Activated CD8-positive, alpha-beta memory T cell treated with anti-CD3 and anti-CD28 coated beads, Interleukin-2, amount 50 U/mL, for 24 hours (primary cell): Measurements from ENCODE around the gene MRPL28.
"Not testable (repeated sequence)": the region's sequence is repeated elsewhere in the genome, so short reads cannot be mapped to it uniquely, and the experiment has no call there.

Experiments used
- DNase-seq: peaks from one replicate; pipeline ENCODE4 v3.0.0-alpha.2; 2020; ENCODE audit errors: extremely low read depth

Gene MRPL28

DNA sequence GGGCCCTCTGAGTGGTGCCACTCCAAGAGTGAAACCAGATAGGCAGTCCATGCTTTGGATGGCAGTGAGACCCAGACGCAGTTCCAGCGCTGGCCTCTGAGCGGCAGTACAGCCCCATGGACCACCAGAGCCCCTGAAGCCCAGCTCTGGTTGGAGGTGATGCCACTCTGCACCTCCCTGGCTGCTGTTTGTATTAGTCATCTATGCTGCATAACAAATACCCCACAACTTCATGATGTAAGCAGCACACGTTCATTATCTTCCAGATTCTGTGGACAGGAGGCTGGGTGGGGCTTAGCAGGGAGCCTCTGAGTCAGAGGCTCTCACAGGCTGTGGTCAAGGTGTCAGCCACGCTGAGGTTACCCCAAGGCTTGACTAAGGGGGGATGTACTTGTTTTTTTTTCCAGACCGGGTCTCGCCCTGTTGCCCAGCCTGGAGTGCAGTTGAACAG lies 21.6 kb upstream of the MRPL28 start:
- peak; percentile 81 for DNase-seq

DNA sequence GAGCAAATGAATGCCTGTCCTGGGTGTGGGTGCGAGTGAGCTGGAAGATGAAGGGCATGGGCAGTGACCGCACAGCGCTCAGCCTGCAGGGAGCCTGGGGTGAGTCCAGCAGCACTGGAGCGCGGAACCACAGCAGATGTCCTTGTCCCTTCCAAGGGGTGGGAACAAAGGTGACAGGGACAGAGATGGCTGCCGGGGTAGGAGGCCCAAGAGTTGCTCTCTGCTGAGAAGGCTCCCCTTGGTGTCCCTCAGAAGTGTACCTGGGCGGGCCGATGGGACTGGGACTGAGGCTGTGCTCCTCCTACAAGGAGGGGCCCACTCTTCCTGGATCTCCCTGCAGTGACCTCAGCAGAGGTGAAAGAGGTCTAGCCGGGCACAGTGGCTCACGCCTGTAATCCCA lies 19.0 kb upstream of the MRPL28 start:
- DNase-seq, result no peak

DNA sequence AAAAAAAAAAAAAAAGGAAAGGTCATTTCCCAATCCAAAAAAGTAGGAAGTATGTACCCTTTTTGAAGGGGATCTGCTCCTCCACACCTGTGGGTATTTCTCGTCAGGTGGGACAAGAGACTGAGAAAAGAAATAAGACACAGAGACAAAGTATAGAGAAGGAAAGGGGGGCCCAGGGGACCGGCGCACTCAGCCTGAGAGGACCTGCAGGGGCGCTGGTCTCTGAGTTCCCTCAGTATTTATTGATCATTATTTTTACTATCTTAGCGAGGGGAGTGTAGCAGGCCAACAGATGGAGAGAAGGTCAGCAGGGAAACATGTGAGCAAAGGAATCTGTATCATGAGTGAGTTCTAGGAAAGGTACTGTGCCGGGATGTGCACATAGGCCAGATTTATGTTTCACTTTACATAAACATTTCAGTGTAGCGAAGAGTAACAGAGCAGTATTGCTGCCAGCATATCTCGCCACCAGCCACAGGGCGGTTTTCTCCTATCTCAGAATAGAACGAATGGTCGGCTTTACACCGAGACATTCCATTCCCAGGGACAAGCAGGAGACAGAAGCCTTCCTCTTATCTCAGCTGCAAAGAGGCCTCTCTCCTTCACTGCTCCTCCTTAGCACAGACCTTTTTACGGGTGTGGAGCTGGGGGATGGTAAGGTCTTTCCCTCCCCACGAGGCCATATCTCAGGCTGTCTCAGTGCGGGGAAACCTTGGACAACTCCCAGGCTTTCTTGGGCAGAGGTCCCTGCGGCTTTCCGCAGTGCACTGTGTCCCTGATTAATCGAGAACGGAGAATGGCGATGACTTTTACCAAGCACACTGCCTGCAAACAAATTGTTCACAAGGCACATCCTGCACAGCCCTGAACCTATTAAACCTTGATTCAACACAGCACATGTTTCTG lies 17.7 kb upstream of the MRPL28 start:
- DNase-seq, result not testable (repeated sequence)

DNA sequence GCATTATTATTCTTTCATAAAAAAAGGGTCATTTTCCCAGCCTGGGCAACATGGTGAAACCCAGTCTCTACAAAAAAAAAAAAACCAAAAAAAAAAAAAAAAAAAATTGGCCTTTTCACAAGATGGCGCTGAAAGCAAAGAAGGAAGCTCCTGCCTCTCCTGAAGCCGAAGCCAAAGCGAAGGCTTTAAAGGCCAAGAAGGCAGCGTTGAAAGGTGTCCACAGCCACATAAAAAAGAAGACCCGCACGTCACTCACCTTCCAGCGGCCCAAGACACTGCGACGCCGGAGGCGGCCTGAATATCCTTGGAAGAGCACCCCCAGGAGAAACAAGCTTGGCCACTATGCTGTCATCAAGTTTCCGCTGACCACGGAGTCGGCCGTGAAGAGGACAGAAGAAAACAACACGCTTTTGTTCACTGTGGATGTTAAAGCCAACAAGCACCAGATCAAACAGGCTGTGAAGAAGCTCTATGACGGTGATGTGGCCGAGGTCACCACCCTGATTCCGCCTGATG lies 16.4 kb upstream of the MRPL28 start:
- DNase-seq, result no peak

DNA sequence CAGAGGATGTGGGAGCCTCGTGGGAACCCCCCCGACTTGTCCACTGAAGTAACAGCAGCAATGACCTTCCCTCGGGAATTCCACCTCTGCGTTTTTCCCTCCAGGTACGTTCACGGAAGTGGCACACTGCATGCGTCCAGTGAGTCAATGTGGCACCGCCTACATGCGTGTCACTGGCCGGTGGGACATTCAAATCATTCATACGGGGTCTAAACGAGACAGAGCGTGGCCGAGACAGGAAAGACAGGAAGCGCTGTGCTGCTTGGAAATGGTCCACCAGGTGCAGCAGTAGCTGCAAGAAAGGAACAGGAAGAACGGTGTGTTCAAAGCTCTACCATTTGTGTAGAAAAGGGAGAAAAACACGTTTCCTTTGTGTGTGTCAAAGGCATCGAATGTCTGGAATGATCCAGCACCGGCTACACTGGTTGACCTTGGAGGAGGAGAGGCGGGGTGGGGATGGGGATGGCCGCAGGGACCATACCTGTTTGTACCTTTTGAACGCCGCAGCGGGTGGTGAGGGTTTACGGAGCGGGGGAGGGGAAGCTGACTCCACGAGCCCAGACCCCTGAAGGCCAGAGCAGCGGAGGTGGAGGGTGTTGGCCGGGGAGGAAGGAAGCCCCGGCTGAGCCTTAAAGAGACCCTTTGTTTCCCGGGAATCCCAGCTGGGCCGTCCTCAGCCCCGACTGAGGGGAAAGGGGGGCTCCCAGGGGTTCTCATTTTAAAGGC lies 13.2 kb upstream of the MRPL28 start:
- DNase-seq, result no peak

DNA sequence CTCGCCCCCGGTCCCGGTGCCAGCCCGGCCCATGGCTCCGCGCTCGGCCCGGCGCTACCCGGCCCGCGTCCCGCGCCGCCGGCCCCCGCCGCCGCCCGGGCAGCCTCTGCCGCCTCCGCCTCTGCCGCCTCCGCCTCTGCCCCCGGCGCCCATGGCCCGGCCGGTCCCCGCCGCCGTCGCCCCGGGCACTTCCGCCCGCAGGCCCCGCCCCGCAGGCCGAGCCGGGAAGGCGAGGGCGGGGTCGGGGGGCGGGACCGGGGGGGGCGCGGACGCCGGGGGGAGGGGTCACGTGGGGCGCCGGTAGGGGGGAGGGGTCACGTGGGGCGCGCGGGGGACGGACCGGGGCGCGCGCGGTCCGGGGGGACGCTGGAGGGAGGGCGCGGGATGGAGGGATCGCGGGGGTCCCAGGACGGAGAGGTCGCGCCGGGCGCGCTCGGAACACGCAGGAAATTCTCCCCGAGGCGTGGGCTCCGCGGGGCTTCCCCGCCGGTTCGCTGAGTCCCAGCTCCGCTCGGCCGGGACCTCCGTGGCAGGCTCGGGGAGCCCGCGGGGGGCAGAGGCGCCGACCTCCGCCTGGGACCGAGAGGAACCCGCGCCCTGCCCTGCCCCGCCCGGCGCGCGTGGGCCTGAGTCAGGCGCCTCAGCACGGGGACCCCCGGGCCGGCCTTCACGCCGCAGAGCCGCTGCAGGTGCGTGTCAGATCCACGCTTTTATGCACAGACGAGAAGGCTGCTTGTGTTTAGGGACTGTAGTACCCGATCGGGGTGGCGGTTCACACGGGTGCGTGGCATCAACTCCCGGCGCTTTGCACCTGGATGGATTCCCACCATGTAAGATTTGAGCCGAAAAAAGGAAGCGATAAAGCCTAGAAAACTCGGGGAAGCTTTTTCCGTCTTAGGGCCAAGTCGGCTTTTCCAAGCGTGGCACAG lies 11.7 kb upstream of the MRPL28 start, which contains the start of gene PGAP6:
Gene PGAP6, minus strand, starts transcription at position 190 of the 929 bp plus-strand sequence. Its CDS starts 157 bp downstream, at position 33.
- no peak for DNase-seq

DNA sequence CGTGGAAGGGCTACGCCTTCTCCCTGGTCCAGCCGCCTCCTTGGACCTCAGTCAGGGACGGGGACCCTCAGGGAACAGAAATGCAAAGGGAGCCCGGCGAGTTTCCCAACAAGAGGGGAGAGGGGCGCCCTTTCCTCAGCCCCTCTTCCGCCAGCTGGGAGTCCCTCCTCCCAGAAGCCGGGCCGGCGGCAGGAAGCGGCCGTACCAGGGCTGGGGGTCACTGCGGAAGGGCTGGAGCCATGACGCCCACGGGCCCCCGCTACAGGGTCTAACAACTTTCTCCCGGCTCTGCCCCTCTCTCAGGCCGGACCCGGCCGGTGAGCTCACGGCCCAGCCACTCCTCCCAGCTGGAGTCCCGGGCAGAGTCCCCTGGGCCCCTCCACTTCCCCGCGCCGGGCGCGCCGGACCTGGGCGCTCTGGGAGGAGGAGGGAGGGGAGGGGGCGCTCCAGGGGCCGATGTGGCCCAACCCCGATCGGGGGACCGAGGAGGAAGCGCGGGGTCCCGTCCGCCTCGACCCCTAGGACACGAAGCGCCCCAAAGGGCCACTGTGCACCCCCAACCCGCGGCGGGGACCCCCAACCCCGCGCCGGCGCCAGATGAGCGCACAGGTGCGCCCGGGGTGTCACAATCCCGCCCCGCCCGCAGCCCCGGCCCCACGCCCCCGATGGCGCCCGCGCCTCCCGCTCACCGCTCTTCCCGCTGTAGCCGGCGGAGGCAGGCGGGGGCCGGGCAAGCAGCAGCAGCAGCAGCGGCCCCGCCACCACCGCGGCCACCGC lies 10.9 kb upstream of the MRPL28 start:
- no peak for DNase-seq

DNA sequence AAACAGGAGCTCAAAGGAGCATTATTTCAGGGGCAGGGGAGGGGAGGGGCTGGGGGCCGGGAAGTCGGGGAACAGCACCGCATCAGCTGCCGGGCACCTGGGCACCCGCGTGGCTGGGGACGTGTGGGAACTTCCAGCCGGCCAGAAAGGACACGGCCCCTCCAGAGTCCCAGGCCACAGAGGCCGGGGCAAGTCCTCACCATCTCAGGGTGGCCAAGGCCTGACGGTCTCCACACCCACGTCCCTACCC lies 10.3 kb upstream of the MRPL28 start:
- DNase-seq, result no peak

DNA sequence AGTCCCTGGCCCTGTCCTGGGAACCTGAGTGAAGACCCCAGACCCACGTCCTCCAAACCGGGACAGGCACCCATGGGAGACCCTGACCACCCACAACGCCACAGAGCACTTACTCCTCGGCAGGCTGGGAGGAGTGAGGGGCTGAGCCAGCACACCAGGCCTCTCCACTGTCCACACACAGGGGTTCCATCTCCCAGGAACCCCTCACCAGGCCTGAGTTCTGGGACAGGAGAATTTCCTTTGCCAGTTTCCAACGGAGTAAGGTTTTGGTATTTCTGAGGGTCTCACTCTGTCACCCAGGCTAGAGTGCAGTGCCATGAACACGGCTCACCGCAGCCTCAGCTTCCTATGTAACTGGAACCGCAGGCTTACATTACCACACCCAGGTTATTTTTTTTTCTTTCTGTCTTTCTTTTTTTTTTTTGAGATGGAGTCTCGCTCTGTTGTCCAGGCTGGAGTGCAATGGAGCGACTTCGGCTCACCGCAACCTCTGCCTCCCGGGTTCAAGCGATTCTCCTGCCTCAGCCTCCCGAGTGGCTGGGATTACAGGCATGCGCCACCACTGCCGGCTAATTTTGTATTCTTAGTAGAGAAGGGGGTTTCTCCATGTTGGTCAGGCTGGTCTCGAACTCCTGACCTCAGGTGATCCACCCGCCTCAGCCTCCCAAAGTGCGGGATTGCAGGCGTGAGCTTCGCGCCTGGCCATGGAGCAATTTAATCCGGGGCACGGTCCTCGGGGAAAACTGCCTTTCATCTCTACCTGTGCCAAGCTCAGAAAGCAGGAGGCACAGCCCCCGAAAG lies 9.8 kb upstream of the MRPL28 start:
- DNase-seq, result no peak

DNA sequence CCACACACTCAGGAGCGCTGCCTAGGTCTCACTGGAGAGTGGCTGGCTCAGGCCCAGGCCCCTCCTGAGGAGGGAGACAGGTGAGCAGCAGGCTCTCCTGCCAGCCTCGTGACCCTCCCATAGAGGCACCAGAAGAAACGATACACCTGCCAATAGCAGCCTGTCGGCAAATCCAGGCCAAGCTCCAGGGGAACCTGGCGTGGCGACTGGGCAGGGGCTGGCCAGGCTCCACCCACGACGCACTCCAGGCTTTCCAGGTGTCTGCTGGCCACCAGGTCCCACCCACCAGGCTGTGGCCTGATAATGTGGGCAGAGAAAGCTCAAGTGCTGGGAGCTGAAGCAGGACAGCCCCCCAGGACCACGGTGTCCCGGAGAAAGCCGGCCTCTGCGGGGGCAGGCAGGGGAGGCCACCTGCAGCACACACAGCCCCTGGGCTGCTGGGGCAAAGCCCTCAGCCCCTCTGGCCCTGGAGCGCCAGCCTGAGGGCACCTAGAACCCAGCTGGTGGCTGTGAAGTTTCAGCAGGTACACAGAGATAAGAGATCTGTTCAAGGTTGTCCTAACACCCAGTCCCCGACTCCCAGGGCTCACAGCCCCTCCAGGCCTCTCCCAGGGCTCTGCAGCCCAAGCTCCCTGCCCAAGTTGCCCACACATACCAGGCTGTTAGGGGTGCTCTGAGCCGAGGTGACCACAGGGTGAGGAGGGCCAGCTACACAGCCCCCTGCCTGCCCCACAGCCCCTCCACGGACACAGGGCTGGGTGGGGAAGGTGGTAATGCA lies 9.0 kb upstream of the MRPL28 start:
- DNase-seq, result no peak

DNA sequence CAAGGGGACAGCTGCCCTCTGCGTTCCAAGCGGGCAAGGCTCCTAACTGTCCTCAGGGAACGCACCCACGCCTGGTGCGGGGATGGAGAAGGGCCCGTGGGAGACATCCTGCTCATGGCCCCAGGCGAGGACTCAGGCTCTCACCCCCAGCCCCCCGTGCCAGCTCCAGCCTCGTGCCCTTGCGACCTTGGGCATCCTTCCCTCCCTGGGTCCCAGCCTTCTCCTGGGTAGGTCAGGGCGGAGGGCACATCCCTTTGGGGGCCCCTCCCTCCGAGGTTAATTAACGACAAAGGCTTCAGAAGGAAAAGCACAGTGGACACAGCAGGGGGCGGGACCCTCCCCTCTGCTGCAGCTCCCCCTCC lies 8.5 kb upstream of the MRPL28 start:
- DNase-seq, result no peak

DNA sequence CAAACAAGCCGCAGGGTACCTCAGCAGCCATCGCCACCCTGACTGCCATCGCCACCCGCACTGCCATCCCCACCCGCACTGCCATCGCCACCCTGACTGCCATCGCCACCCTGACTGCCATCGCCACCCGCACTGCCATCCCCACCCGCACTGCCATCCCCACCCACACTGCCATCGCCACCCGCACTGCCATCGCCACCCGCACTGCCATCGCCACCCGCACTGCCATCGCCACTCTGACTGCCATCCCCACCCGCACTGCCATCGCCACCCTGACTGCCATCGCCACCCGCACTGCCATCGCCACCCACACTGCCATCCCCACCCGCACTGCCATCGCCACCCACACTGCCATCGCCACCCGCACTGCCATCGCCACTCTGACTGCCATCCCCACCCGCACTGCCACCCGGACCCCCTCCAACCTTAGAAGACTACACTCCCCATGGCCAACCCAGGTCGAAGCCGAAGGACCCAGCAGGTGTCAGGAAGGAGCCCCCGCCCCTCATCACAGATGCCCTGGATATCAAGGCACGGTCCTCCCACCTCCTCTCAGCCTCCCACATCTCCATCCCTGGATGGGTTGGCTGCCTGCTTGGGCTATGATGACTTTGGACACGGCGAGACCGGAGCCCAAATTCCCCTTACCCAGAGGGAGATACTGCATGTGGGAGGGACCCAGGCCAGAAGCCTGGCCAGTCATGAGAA lies 7.9 kb upstream of the MRPL28 start:
- DNase-seq, result not testable (repeated sequence)

DNA sequence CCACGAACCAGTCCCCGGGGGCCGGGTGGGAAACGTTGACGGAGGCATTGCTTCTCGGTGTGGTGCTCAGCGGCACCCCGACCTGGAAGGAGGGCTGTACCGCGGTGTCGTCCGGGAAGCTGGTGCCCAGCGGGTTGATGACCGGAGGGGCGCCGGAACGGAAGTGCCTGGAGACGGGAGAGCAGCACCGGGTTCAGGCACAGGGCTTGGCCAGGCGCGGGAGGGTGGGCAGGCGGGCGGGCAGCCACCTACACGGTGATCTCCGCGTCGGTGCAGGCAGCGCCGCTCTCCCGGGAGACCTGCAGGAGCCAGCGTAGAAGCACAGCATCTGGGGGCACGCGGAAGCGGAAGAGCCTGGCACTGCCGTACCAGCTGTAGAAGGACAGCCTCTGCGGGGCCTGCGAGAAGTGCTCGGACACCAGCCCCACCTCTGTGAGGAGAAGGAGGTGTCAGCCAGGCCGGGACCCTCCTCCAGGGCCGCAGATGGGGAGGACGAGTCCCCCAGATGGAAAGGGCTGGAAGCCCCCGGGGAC lies 7.1 kb upstream of the MRPL28 start:
- no peak for DNase-seq

DNA sequence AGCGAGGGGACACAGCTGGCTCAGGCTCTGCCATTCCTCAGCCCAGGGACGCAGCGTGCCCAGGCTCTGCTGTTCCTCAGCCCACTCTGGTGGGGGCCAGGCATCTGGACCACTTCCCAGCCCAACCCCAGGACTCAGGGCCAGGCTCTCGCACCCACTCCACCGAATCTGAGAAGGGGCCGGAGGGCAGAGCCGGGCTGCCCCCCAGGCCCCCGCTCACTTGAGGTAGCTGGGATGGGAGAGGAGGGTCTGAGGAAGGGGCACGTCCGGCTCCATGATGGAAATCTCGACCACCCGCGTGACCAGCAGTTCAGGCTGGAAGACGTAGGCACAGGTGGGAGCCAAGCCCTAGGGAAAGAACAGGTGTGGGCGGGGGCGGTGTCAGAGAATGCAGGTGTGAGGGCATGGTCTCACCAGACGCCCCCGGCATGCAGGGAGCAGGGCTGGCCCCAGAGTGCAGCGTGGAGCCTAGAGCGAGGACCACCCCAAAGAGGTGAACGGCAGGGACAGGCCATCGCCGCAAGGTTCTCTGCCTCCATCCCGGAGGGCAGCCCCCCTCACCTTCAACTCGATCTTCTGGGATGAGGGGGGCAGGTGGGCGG lies 6.6 kb upstream of the MRPL28 start:
- DNase-seq, result no peak

DNA sequence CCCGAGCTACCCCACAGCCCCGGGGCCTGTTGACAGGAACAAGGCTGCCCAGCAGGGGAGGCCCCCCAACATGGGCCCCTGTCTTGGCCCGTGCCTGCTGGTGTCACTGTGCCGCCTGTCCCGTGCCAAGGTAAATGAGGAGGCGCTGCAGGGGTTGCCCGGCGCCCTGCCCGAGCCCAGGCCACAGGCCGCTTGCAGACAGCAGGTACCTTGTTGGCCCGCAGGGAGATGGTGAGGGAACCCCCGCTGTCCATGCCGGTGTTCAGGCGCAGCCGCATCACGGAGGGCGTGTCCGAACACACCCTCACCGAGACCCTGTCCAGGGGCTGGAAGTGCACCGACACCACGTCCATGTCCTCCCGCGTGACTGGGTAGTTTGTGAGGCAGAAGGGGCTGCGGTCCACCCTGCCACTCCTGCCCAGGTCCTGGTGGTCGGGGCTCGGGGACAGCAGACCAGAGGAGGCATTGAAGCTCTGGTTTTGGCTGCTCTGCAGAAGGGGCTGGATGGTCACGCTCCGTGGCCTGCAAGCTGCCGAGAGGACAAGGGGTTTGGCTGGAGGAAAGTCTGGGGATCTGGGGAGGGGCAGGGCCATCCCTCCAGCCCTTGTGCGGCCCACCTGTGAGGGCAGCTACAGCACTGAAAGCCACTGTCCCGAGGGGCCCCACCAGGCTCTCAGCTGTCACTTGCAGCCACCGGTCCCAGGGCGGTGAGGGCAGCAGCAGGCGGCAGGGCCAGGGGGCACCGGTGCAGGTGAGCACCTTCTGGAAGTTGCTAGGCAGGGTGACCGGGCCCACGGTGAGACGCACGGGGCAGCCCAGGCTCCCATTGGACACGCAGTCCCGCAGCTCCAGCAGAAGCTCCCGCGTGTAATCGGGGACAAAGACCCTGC lies 5.8 kb upstream of the MRPL28 start:
- no peak for DNase-seq

DNA sequence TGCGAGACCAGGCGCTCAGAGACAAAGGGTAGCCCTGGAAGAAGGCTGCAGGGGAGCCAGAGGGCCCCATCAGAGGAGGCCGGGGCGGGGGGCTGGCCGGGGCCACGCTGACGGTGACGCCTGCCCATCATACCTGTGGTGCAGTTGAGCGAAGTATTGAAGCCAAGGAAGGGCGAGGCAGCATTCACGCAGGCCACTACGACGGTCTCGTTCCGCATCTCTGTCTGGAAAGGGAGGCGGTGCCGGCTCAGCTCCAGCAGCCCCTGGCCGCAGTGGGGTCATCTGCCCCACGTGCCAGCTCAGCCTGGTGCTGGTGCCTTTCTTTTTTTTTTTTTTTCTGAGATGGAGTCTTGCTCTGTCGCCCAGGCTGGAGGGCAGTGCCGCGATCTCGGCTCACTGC lies 4.9 kb upstream of the MRPL28 start:
- DNase-seq, result no peak

DNA sequence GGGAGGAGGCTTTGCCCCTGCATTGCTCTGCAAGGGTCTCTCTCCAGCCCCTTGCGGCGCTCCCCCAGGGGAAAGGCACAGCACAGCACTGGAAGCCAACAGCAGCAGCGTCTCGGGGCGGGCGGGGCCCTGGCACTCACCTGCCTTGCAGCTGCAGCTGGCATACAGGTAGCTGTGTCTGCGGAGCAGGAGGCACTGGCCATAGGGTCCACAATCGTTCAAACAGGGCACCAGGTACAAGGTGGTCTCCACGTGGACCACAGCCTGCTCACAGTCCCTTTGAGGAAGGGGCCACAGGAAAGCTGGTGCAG lies 4.2 kb upstream of the MRPL28 start:
- no peak for DNase-seq
